A673 (cell line): ENCODE measurements around the gene TUSC1.
"Not testable (repeated sequence)": the region's sequence is repeated elsewhere in the genome, so short reads cannot be mapped to it uniquely, and the experiment has no call there.

Experiments used
- CTCF ChIP-seq: fragments of 300-800, 200-600 bp; sonication (generic); conservative IDR thresholded peaks from 2 replicates; pipeline ENCODE4 v1.5.1; 2017; ENCODE audit warnings: low read depth, mild to moderate bottlenecking, antibody characterized with exemption, low read length, moderate library complexity, mixed read lengths
- EZH2 ChIP-seq: fragments of 200-600 bp; sonication (generic); IDR thresholded peaks from 2 replicates; pipeline ENCODE4 v1.6.1; 2017; ENCODE audit warnings: borderline replicate concordance, low read depth, mild to moderate bottlenecking, mixed read lengths, antibody characterized with exemption, low read length; ENCODE audit not compliant: poor library complexity, severe bottlenecking

GRCh38 chr9:25700899-25701298, 22.7 kb upstream of the TUSC1 start:
- not testable (repeated sequence) for TF ChIP-seq CTCF, EZH2
